ENCODE measurements around the gene PAK5.

GRCh38 chr20:9838035-9838377, 870 bp downstream of the PAK5 start:
- no peak for TF ChIP-seq GATA2 (IDR thresholded peaks at IDR 0.05; ENCODE audit: low read depth, low read length)
- TF ChIP-seq GATA3 (IDR thresholded peaks at IDR 0.05; ENCODE audit: low read depth, low read length): no peak

All from SH-SY5Y (cell line).